Endothelial cell of umbilical vein (primary cell): Measurements from ENCODE around the gene COBLL1. TPM values are rescaled to one million over a fixed set of nuclear protein-coding genes. Genes with fewer than 3 reads are reported as not detected.

ENCODE experiments used
- BruUV-seq: library from RNA; stranded (reverse); fragments of 400-500 nt; replicated peaks from 2 replicates; lab custom pipeline; 2021; lab: Mats Ljungman, UMichigan
- CTCF ChIA-PET: fragments of 300-600, 350-600 bp; sonication (Branson Sonifier 250); formaldehyde crosslinking; loops from one replicate; lab custom pipeline; 2021; ENCODE audit warnings: antibody characterized with exemption, inconsistent platforms; lab: Charles Lee
- POLR2A ChIA-PET: fragments of 300-600, 350-600 bp; sonication (Branson Sonifier 250); formaldehyde crosslinking; loops from one replicate; lab custom pipeline; 2021; ENCODE audit warnings: antibody characterized with exemption, inconsistent platforms; lab: Charles Lee
- DNase-seq: peaks from one replicate; pipeline ENCODE4 v3.0.0-alpha.2; 2011; ENCODE audit warnings: low read depth, low spot score
- FAIRE-seq: peaks from 2 replicates; lab custom pipeline; 2011; peaks lifted over from hg19 to GRCh38; lab: Jason Lieb, UNC
- H2AFZ ChIP-seq: 2 replicates; pipeline ENCODE4 v1.6.0; 2012; ENCODE audit warnings: low read depth, low read length, control low read depth, inconsistent platforms
- H3K27ac ChIP-seq: 2 replicates; pipeline ENCODE4 v1.5.1; 2011; ENCODE audit warnings: low read depth, mild to moderate bottlenecking, control low read depth, low read length, moderate library complexity; ENCODE audit not compliant: insufficient read depth
- H3K27me3 ChIP-seq, 2 experiments: 2 replicates each; pipeline versions ENCODE4 v1.6.0 to v1.6.1; 2011; ENCODE audit warnings: low read length in 2 of 2, mixed read lengths in 1 of 2; ENCODE audit not compliant: control insufficient read depth in 2 of 2, insufficient read depth in 2 of 2
- H3K36me3 ChIP-seq, 2 experiments: 2 replicates in 1 of 2; 3 replicates in 1 of 2; pipeline ENCODE4 v1.5.1; 2011; ENCODE audit warnings: low read length in 2 of 2, mild to moderate bottlenecking in 1 of 2, moderate library complexity in 1 of 2; ENCODE audit not compliant: control insufficient read depth in 2 of 2, insufficient read depth in 2 of 2; ENCODE audit errors: extremely low read depth in 1 of 2
- H3K4me1 ChIP-seq: 3 replicates; pipeline ENCODE4 v1.5.1; 2011; ENCODE audit warnings: mild to moderate bottlenecking, low read length; ENCODE audit not compliant: control insufficient read depth, insufficient read depth; ENCODE audit errors: extremely low read depth
- H3K4me2 ChIP-seq: 2 replicates; pipeline ENCODE4 v1.6.1; 2011; ENCODE audit warnings: low read length, control low read depth, mixed read lengths; ENCODE audit not compliant: insufficient read depth
- H3K4me3 ChIP-seq, 3 experiments: fragments of 200-600 bp in 1 of 3; sonication (generic), shearing (Covaris generic) in 1 of 3; replicated peaks in 1 of 3; 2 replicates each; pipeline ENCODE4 v1.5.1; 2011 to 2016; ENCODE audit warnings: control low read depth in 3 of 3, low read length in 3 of 3, mild to moderate bottlenecking in 2 of 3, inconsistent platforms in 1 of 3, low read depth in 1 of 3, moderate library complexity in 1 of 3; ENCODE audit not compliant: insufficient read depth in 1 of 3
- H3K79me2 ChIP-seq: 2 replicates; pipeline ENCODE4 v1.6.0; 2012; ENCODE audit warnings: low read length, inconsistent platforms; ENCODE audit not compliant: control insufficient read depth, insufficient read depth
- H3K9ac ChIP-seq: replicated peaks from 2 replicates; pipeline ENCODE3; 2011; ENCODE audit warnings: low read length, control low read depth; ENCODE audit not compliant: insufficient read depth; ENCODE audit errors: extremely low read depth
- H3K9me1 ChIP-seq: replicated peaks from 3 replicates; pipeline ENCODE4 v1.6.0; 2011; ENCODE audit warnings: mild to moderate bottlenecking, low read length; ENCODE audit not compliant: control insufficient read depth, insufficient read depth; ENCODE audit errors: extremely low read depth
- H3K9me3 ChIP-seq: replicated peaks from 2 replicates; pipeline ENCODE4 v1.5.1; 2012; ENCODE audit warnings: low read length, inconsistent platforms; ENCODE audit not compliant: control insufficient read depth, insufficient read depth
- H4K20me1 ChIP-seq: replicated peaks from 2 replicates; pipeline ENCODE3; 2011; ENCODE audit warnings: mild to moderate bottlenecking, low read length; ENCODE audit not compliant: control insufficient read depth, insufficient read depth; ENCODE audit errors: extremely low read depth
- EZH2 ChIP-seq: IDR thresholded peaks from 2 replicates; pipeline ENCODE4 v1.6.1; 2012; ENCODE audit warnings: borderline replicate concordance, low read depth, mild to moderate bottlenecking, moderate library complexity, low read length, inconsistent platforms; ENCODE audit not compliant: severe bottlenecking
- FOS ChIP-seq: IDR thresholded peaks from 2 replicates; pipeline ENCODE4 v1.6.1; 2011; ENCODE audit warnings: mild to moderate bottlenecking, low read length, moderate library complexity, borderline replicate concordance; ENCODE audit not compliant: insufficient read depth
- GATA2 ChIP-seq: IDR thresholded peaks from 2 replicates; pipeline ENCODE4 v1.7.0; 2011; ENCODE audit warnings: low read depth, mild to moderate bottlenecking, moderate library complexity, mixed read lengths, low read length; ENCODE audit not compliant: insufficient read length, insufficient read depth
- JUN ChIP-seq: IDR thresholded peaks from 2 replicates; pipeline ENCODE4 v1.6.1; 2011; ENCODE audit warnings: borderline replicate concordance, low read depth; ENCODE audit not compliant: insufficient read length, insufficient read depth
- MYC ChIP-seq: IDR thresholded peaks from one replicate; pipeline ENCODE4 v1.6.1; 2011; ENCODE audit warnings: mild to moderate bottlenecking, low read depth, low read length
- POLR2A ChIP-seq: IDR thresholded peaks from 2 replicates; pipeline ENCODE4 v1.6.1; 2012; ENCODE audit warnings: low read depth, mild to moderate bottlenecking, control low read depth, low read length
- POLR2AphosphoS5 ChIP-seq: IDR thresholded peaks from 2 replicates; pipeline ENCODE4 v1.6.1; 2012; ENCODE audit warnings: low read depth, mild to moderate bottlenecking, control low read depth, low read length, moderate library complexity; ENCODE audit not compliant: insufficient read depth
- dilution Hi-C: fragments of 300-500 bp; cut with MboI; formaldehyde crosslinking; loops from one replicate; pipeline ENCODE4 v1.15.0; 2019; ENCODE audit warnings: low sequenced_read_pairs; ENCODE audit not compliant: extremely low pct_ligation_motif_present
- intact Hi-C: fragments of 100-400 bp; cut with micrococcal nuclease; formaldehyde crosslinking; loops from one replicate; pipeline ENCODE4 v1.10.0; 2022
- polyA plus RNA-seq, 4 experiments: library from polyadenylated mRNA; depleted of rRNA in 3 of 4; stranded (reverse) in 3 of 4; unstranded in 1 of 4; fragments of >200 nt; gene quantifications; 2 replicates each; pipeline versions ENCODE4 v1.2.1 to v1.2.3, GENCODE V29; 2011 to 2012; ENCODE audit warnings: missing spikeins in 1 of 4
- total RNA-seq: library from RNA; stranded (reverse); gene quantifications from 2 replicates; pipeline ENCODE4 v1.2.3, GENCODE V29; 2021
- TF ChIP-seq, protein P1 (sequence below), 2 donors: IDR thresholded peaks; 1 replicate in 1 of 2; 2 replicates in 1 of 2; pipeline ENCODE4 v1.5.1; 2011; ENCODE audit warnings: low read length in 2 of 2, mild to moderate bottlenecking in 2 of 2, moderate library complexity in 2 of 2, control low read depth in 1 of 2, inconsistent platforms in 1 of 2, low read depth in 1 of 2; ENCODE audit not compliant: insufficient read depth in 1 of 2; ENCODE audit errors: extremely low read depth in 1 of 2
- TF ChIP-seq, protein P2 (sequence below): IDR thresholded peaks from 2 replicates; pipeline ENCODE4 v1.6.1; 2011; ENCODE audit not compliant: insufficient read depth, insufficient read length

The COBLL1 gene
- total and polyA plus RNA-seq, 2 donors (not counting 3 experiments of a cell fraction or from before 2014, with no cell fraction given) = 9.1 to 38.4 TPM

DNA sequence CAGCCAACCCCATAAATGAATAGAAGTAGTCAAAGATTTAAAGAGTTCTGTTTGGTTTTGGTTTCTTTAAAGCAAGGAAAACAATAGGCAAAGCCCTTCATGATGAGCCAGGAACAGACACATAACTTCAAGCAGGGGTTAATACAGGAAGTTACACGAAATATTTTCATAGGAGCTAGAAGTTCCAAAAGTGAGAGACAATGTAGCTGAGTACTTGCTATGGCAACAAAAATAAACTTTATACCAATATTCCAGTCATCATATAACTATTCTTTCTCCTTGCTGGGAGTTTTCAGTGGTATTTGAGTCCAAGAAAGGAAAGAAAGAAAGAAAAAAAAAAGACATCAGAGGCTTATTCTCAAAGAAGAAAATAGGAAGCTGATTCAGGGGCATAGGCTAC, 56.2 kb downstream of the COBLL1 start:
- peak; percentile 89 for DNase-seq
- no TSS peak for BruUV-seq
- H3K9ac ChIP-seq = peak overlapping the region; percentile 86
- peak overlapping the region; percentile 99 for H3K27ac ChIP-seq
- peaks cover 37% of the 10 kb centered on the region for H3K4me1 ChIP-seq
- dilution Hi-C loops (no loop called here), intact Hi-C loops (loop anchor here (1.0 to 10.0 kb wide), 5 partner anchors 9 to 1449 kb away; partner anchors contain the start of gene COBLL1)
- FAIRE-seq = peak; percentile 64
- peak overlapping the region in 1 of 3 experiments; percentile 7 for H3K4me3 ChIP-seq
- no peaks in the 10 kb centered on the region for H3K9me1 ChIP-seq
- H3K4me2 ChIP-seq = peak overlapping the region; percentile 54
- ChIA-PET POLR2A (interaction anchor here (1.0 kb wide), 1 partner anchor 54 kb away, joined by 3 read pairs; no protein-coding TSS in a partner anchor), CTCF (interaction anchor here (0.6 to 3.5 kb wide), 10 partner anchors 12 to 208 kb away, joined by 3 to 27 read pairs (median 4); partner anchors contain the start of gene COBLL1)
- peak overlapping the region; percentile 39 for H2AFZ ChIP-seq
- H3K79me2 ChIP-seq = peaks cover 4% of the 10 kb centered on the region
- TF ChIP-seq EZH2 = no peak
- peak; percentile 67 for TF ChIP-seq JUN
- TF ChIP-seq FOS = peak; percentile 43
- H4K20me1 ChIP-seq = no peaks in the 10 kb centered on the region
- H3K36me3 ChIP-seq = no peaks in the 10 kb centered on the region
- H3K27me3 ChIP-seq = no peaks in the 10 kb centered on the region
- H3K9me3 ChIP-seq = no peaks in the 10 kb centered on the region

DNA sequence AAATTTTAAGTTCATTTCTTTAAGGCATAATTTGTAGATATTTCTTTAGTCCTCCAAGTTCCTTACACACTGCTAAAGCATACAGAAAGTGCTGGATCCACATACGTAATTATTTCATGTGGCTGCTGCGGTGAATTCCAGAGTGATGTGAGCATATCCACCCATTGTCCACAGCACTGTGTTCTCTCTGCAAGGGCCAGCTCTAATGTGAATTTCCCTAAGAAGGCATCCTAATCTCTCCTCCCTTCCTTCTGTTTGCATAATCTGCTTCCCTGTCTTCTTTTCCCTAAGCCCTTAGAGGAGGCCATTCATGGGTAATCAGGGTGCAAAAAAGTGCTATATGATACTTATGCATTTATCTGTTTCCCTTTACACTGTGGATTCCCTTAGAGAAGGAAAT, 57.2 kb downstream of the COBLL1 start:
- dilution Hi-C loops = no loop called here

More for the DNA sequence above, 57.2 kb downstream of the COBLL1 start:
- no peak overlapping the region for H2AFZ ChIP-seq
- peak; percentile 95 for FAIRE-seq
- no peaks in the 10 kb centered on the region for H4K20me1 ChIP-seq
- H3K9ac ChIP-seq = peak overlapping the region; percentile 86
- H3K27ac ChIP-seq = peak overlapping the region; percentile 99
- H3K9me3 ChIP-seq = no peaks in the 10 kb centered on the region
- no TSS peak for BruUV-seq
- H3K4me2 ChIP-seq = peak overlapping the region; percentile 54
- peak; percentile 96 for DNase-seq
- no peaks in the 10 kb centered on the region for H3K9me1 ChIP-seq
- no peaks in the 10 kb centered on the region for H3K27me3 ChIP-seq
- intact Hi-C loops = loop anchor here (1.0 to 10.0 kb wide), 5 partner anchors 44 to 1450 kb away; no protein-coding TSS in a partner anchor
- no peaks in the 10 kb centered on the region for H3K36me3 ChIP-seq
- TF ChIP-seq, protein P1, sequence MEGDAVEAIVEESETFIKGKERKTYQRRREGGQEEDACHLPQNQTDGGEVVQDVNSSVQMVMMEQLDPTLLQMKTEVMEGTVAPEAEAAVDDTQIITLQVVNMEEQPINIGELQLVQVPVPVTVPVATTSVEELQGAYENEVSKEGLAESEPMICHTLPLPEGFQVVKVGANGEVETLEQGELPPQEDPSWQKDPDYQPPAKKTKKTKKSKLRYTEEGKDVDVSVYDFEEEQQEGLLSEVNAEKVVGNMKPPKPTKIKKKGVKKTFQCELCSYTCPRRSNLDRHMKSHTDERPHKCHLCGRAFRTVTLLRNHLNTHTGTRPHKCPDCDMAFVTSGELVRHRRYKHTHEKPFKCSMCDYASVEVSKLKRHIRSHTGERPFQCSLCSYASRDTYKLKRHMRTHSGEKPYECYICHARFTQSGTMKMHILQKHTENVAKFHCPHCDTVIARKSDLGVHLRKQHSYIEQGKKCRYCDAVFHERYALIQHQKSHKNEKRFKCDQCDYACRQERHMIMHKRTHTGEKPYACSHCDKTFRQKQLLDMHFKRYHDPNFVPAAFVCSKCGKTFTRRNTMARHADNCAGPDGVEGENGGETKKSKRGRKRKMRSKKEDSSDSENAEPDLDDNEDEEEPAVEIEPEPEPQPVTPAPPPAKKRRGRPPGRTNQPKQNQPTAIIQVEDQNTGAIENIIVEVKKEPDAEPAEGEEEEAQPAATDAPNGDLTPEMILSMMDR (IDR thresholded peaks at IDR 0.05; ENCODE audit: extremely low read depth in 1 of 2, insufficient read depth in 1 of 2, low read depth in 1 of 2, low read length in 2 of 2) = no peak
- TF ChIP-seq EZH2 = no peak
- no peak for TF ChIP-seq MYC
- no peak for TF ChIP-seq GATA2
- peak; percentile 91 for TF ChIP-seq JUN
- TF ChIP-seq POLR2A = no peak
- no peak for TF ChIP-seq POLR2AphosphoS5
- TF ChIP-seq, protein P2, sequence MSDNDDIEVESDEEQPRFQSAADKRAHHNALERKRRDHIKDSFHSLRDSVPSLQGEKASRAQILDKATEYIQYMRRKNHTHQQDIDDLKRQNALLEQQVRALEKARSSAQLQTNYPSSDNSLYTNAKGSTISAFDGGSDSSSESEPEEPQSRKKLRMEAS = no peak
- TF ChIP-seq FOS = peak; percentile 46
- CTCF ChIA-PET = interaction anchor here (0.9 to 3.5 kb wide), 3 partner anchors 57 to 126 kb away, joined by 3 to 27 read pairs (median 3); partner anchors contain the start of gene COBLL1
- no peak overlapping the region for H3K4me3 ChIP-seq
- peaks cover 4% of the 10 kb centered on the region for H3K79me2 ChIP-seq
- POLR2A ChIA-PET = interaction anchor here (1.2 kb wide), 1 partner anchor 13 kb away, joined by 4 read pairs; no protein-coding TSS in a partner anchor
- H3K4me1 ChIP-seq = peaks cover 37% of the 10 kb centered on the region
